Vein endothelial cell (primary cell): ENCODE data around the gene EPC2. TPM values are rescaled to one million over a fixed set of nuclear protein-coding genes. Genes with fewer than 3 reads are reported as not detected.

ENCODE experiments used
- small RNA-seq: library from RNA; depleted of rRNA; stranded (forward); fragments of <200 nt; gene quantifications from one replicate; pipeline ENCODE3, GENCODE V24; 2012
- total RNA-seq: library from RNA; depleted of rRNA; stranded (reverse); fragments of >200 nt; gene quantifications from 2 replicates; pipeline ENCODE4 v1.2.3, GENCODE V29; 2012

The EPC2 gene, protein sequence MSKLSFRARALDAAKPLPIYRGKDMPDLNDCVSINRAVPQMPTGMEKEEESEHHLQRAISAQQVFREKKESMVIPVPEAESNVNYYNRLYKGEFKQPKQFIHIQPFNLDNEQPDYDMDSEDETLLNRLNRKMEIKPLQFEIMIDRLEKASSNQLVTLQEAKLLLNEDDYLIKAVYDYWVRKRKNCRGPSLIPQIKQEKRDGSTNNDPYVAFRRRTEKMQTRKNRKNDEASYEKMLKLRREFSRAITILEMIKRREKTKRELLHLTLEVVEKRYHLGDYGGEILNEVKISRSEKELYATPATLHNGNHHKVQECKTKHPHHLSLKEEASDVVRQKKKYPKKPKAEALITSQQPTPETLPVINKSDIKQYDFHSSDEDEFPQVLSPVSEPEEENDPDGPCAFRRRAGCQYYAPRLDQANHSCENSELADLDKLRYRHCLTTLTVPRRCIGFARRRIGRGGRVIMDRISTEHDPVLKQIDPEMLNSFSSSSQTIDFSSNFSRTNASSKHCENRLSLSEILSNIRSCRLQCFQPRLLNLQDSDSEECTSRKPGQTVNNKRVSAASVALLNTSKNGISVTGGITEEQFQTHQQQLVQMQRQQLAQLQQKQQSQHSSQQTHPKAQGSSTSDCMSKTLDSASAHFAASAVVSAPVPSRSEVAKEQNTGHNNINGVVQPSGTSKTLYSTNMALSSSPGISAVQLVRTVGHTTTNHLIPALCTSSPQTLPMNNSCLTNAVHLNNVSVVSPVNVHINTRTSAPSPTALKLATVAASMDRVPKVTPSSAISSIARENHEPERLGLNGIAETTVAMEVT
- 22.9 and 27.4 TPM in 2 replicates for total RNA-seq

DNA sequence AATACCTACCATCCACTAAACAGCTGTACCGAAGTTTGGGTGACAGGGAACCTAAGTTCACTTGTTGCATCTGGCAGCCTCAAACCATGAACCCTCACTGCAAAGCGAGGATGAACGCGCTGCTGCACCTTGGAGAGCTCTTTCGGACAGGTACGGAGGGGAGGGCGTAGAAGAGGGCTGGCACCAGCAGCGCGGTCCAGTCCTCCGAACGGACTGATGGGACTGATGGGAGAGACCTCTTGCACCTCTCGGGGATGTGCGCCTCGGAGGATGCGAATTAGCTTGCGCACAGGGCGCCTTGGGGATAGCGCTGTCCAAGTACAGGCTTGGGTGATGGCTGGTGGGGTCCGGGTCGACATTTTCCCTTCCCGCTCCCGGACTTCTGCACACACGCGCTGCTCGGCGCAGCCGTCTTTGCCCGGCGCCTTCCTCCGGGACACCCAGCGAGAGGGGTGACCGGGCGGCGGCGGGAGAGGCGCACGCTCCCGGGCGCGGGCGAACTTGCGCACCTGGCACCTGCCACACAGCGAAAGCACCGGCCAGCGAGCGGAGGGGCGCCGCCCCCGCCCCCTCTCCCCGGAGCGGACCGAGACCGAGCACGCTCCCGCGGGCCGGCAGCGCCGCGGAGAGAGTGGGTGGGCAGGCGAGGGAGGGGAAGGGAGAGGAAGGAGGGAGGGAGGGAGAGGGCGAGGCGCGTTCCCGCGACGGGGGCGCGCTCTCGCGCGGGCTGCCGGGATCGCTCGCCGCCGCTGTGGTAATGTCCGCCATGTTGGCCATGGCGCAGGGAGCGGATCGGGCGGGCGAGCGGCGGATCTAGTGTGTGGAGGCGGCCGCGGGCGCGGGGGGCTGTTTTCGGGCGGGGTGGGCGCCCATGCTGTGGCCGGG is at the start of gene EPC2:
TSS of gene EPC2 (plus strand) at position 754 of the 885 bp plus-strand sequence. CDS start 267 bp downstream, outside the sequence.

Small RNA genes lying within 50 kb of the gene (small RNA-seq; reads per million reads assigned to genes)
- gene RNU2-9P = 0.16 reads per million
- not detected for gene RPS29P8

Other genes with a start within 250 kb of the EPC2 start
- 0.29 and 0.33 TPM in 2 replicates for gene KIF5C, start 230.5 kb downstream of the EPC2 start, total RNA-seq